ENCODE results near the gene PNPLA6. TPM values are rescaled to one million over a fixed set of nuclear protein-coding genes. Genes with fewer than 3 reads are reported as not detected.

The PNPLA6 gene
- total and polyA plus RNA-seq, 2 of the 4 experiments (the other 2 are of a cell fraction): 17.9 to 52.7 TPM

DNA sequence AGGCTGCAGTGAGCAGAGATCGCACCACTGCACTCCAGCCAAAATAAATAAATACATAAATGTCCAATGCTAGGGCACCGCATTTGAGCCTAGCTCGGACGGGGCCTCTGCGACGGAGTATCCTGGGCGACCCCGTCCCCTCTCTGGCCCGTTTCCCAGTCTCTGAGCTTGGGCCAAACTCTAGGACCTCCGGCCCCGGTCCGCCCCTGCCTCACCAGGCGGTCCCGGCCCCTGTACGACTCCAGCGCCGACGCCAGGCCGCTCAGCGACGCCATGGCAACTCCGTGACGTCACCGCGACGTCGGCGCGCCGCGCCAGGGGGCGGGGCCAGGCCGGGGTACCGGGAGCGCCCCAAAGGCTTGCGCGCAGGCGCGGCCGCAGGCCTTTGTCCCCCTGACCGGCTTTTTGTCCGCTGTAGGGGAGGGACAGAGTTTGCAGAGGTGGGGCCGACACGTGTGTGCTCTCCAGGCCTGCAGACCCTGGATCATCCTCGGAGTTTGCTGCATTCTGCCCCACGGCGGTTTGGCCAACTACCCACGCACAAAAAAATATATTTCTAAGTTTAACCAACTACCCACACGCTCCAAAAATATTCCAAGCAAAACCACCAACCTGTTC lies 46.7 kb upstream of the PNPLA6 start, which contains the start of gene PEX11G:
PEX11G (minus strand) TSS at position 300 of the 618 bp plus-strand sequence; CDS start at position 275, 25 bp downstream.
- H3K79me1 ChIP-seq (ENCODE audit: low read depth in 1 of 2, low read length in 2 of 2): no peaks in the 10 kb centered on the region
- H3K14ac ChIP-seq (replicated peaks; ENCODE audit: low read depth, low read length): peak within 1 kb of the TSS; percentile 59
- peak within 1 kb of the TSS; percentile 76; the same call in 1 of the 2 replicates for H2BK120ac ChIP-seq (ENCODE audit: low read depth, low read length)
- H2BK15ac ChIP-seq (ENCODE audit: low read depth, low read length): peak within 1 kb of the TSS; percentile 7; the same call in 1 of the 3 replicates
- peak; percentile 81 for DNase-seq
- no peaks in the 10 kb centered on the region for H3K27me3 ChIP-seq (ENCODE audit: control insufficient read depth, insufficient read depth, low read length)
- peak within 1 kb of the TSS; percentile 85 for H4K91ac ChIP-seq (ENCODE audit: insufficient read depth, low read depth, low read length)
- dilution Hi-C loops (cut with HindIII; ENCODE audit: low sequenced_read_pairs, unreplicated experiment): no loop called here
- intact Hi-C loops (cut with micrococcal nuclease): no loop called here
- TF ChIP-seq, protein P1, sequence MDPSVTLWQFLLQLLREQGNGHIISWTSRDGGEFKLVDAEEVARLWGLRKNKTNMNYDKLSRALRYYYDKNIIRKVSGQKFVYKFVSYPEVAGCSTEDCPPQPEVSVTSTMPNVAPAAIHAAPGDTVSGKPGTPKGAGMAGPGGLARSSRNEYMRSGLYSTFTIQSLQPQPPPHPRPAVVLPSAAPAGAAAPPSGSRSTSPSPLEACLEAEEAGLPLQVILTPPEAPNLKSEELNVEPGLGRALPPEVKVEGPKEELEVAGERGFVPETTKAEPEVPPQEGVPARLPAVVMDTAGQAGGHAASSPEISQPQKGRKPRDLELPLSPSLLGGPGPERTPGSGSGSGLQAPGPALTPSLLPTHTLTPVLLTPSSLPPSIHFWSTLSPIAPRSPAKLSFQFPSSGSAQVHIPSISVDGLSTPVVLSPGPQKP (IDR thresholded peaks at IDR 0.05; ENCODE audit: borderline replicate concordance, low read depth, low read length): no peak
- TF ChIP-seq POLR2A (IDR thresholded peaks at IDR 0.05; ENCODE audit: low read depth, low read length) (peak; percentile 69), RAD21 (IDR thresholded peaks at IDR 0.05; ENCODE audit: low read length) (no peak), CEBPB (IDR thresholded peaks at IDR 0.05; ENCODE audit: low read depth, low read length) (no peak), MAZ (IDR thresholded peaks at IDR 0.05; ENCODE audit: borderline replicate concordance, low read depth, low read length) (peak; percentile 81; the same call in 1 of the 2 replicates)
- ATAC-seq (ENCODE audit: low read depth): peak; percentile 99
- no peak within 1 kb of the TSS; the same call in 1 of the 2 replicates for H3K23ac ChIP-seq (ENCODE audit: low read depth, low read length)
- H2BK20ac ChIP-seq (ENCODE audit: low read depth, low read length): 0 out of 2 replicates have a peak within 1 kb of the TSS, but pooled peaks have one; percentile 2
- H3K9ac ChIP-seq (ENCODE audit: low read depth, low read length): peak within 1 kb of the TSS; percentile 86
- H3K9me1 ChIP-seq (ENCODE audit: insufficient read depth, low read length): peaks cover 4% of the 10 kb centered on the region; the same call in 1 of the 2 replicates
- H3K27ac ChIP-seq (ENCODE audit: insufficient read depth, low read length): peak within 1 kb of the TSS; percentile 76
- ChIA-PET POLR2A (ENCODE audit: unreplicated experiment) (no interaction called here), CTCF (interaction anchor here (0.7 kb wide), 1 partner anchor 200 kb away, joined by 3 read pairs; no protein-coding TSS in a partner anchor)
- H4K20me1 ChIP-seq (ENCODE audit: insufficient read depth, low read length): no peaks in the 10 kb centered on the region
- no peaks in the 10 kb centered on the region for H3K36me3 ChIP-seq (ENCODE audit: control insufficient read depth, insufficient read depth, low read length)
- peak within 1 kb of the TSS; percentile 85 for H2AK5ac ChIP-seq (ENCODE audit: low read depth, low read length)
- H3K4me1 ChIP-seq (ENCODE audit: control insufficient read depth, insufficient read depth, low read length): no peaks in the 10 kb centered on the region
- H2BK5ac ChIP-seq (ENCODE audit: low read depth, low read length, poor library complexity, severe bottlenecking): peak within 1 kb of the TSS; percentile 31
- H2AK9ac ChIP-seq (replicated peaks; ENCODE audit: low read depth, low read length, poor library complexity): peak within 1 kb of the TSS; percentile 13
- peak within 1 kb of the TSS; percentile 51 for H3K18ac ChIP-seq (ENCODE audit: low read depth, low read length)
- peak within 1 kb of the TSS; percentile 99 for H4K5ac ChIP-seq (ENCODE audit: low read depth, low read length)
- peak within 1 kb of the TSS; percentile 70 for H3K4me3 ChIP-seq (ENCODE audit: insufficient read depth, low read depth, low read length)
- WGBS, 2 experiments (ENCODE audit: extremely low coverage in 2 of 2, insufficient read length in 1 of 2): 5% methylated on average over 13 of the region's 49 CpGs; no CpG with 5 or more reads in 1 of the 2 experiments
- in situ Hi-C loops (cut with MboI; ENCODE audit: low sequenced_read_pairs): no loop called here
- peak within 1 kb of the TSS; percentile 99 to 100 for H4K8ac ChIP-seq (ENCODE audit: low read depth in 2 of 2, low read length in 2 of 2)
- peak within 1 kb of the TSS; percentile 84 for H3K4ac ChIP-seq (ENCODE audit: low read depth, low read length)
- H2AFZ ChIP-seq (replicated peaks; ENCODE audit: low read length, poor library complexity): peak within 1 kb of the TSS; percentile 93
- peak within 1 kb of the TSS; percentile 41; the same call in 1 of the 2 replicates for H3K56ac ChIP-seq (ENCODE audit: extremely low read depth, insufficient read depth, low read length)
- peak within 1 kb of the TSS; percentile 93 for H3K4me2 ChIP-seq (ENCODE audit: low read depth, low read length)
- BruUV-seq (replicated peaks): no TSS peak
- H3K9me3 ChIP-seq (ENCODE audit: control insufficient read depth, insufficient read depth, low read length): no peaks in the 10 kb centered on the region
